Measurements from ENCODE around the gene BRCC3.
"Not testable (repeated sequence)": the region's sequence is repeated elsewhere in the genome, so short reads cannot be mapped to it uniquely, and the experiment has no call there.

BRCC3 gene

DNA sequence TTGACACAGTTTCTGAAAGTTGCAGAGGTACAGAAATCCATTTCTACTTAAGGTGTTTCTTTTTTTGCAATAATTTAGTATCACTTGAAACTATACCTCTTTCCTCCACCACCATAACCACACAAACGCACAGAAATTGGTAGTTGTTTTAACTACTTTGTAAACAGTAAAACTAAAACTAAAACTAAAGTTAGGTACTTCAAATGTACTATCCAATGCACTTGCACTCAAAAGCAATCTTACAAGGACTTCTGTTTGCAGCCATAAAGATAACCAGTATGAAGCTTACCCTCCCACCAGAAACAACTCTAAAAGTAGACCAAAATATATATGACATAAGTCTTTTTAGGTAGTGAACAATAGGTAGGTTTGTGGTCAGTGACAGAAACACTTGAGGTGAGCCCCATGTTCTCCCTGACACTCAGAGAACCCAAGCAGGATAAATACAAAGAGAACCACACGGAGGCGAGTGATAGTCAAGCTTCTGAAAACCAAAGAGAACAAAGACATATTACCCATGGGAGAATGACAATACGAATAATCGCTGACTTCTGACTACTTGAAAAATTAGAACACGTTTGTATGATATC is 72.7 kb downstream of the BRCC3 start:
- H3K36me3 ChIP-seq (ENCODE audit: control insufficient read depth, insufficient read depth, low read length) = no peaks in the 10 kb centered on the region
- no peak overlapping the region for H3K27ac ChIP-seq (ENCODE audit: low read depth, low read length, severe bottlenecking)
- H3K4me1 ChIP-seq (ENCODE audit: control insufficient read depth, insufficient read depth, low read length, poor library complexity, severe bottlenecking) = no peaks in the 10 kb centered on the region
- WGBS, 2 experiments (ENCODE audit: insufficient coverage in 2 of 2) = 88 to 100% methylated on average over 2 to 4 of the region's 6 CpGs
- H3K9me3 ChIP-seq (ENCODE audit: control insufficient read depth, low read length) = no peaks in the 10 kb centered on the region
- no peak overlapping the region for H3K4me3 ChIP-seq (ENCODE audit: extremely low read depth, insufficient read depth, low read length, poor library complexity, severe bottlenecking)

DNA sequence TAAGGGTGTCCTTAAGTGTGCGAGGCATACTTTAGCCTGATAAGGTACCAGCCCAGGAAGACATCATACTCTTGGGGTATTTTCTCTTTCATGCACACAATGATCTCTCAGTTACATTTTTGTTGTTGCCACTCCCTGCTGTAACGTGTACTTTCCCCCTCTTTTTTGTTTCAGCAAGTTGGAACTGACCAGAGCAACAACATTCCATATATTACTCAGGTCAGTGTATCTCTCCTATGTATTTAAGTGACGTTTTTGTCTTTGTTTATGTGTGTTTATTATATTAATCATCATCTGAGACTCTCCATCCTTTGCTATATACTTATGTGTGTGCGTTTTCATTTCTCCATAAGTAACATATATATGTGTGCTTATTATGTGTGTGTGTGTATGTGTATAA is 73.6 kb downstream of the BRCC3 start:
- 60% methylated on average over 1 of the region's 4 CpGs; no CpG with 5 or more reads in 1 of the 2 experiments for WGBS, 2 experiments (ENCODE audit: insufficient coverage in 2 of 2)
- H3K9me3 ChIP-seq (ENCODE audit: control insufficient read depth, low read length) = no peaks in the 10 kb centered on the region
- H3K4me1 ChIP-seq (ENCODE audit: control insufficient read depth, insufficient read depth, low read length, poor library complexity, severe bottlenecking) = no peaks in the 10 kb centered on the region
- no peak overlapping the region for H3K27ac ChIP-seq (ENCODE audit: low read depth, low read length, severe bottlenecking)
- H3K36me3 ChIP-seq (ENCODE audit: control insufficient read depth, insufficient read depth, low read length) = no peaks in the 10 kb centered on the region
- no peak overlapping the region for H3K4me3 ChIP-seq (ENCODE audit: extremely low read depth, insufficient read depth, low read length, poor library complexity, severe bottlenecking)

DNA sequence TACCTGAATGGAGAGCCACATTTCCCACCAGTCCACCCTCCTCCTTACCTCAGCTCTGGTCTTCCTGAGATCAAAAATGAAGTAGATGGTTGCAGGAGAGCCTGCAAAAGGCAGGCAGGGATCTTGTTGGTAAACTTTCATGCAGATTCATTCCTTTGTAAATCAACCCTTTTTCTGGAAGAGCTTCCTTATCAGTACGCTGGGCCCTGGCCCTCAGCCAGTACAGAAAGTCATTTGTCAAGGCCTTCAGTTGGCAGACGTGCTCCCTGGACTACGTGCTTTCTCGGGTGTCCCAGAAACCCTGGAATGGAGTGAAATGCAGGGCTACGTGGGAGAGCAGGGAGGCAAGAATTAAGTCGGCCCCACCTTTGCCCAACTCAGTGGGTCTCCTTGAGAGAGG is 76.3 kb downstream of the BRCC3 start:
- not testable (repeated sequence) for H3K36me3 ChIP-seq (ENCODE audit: control insufficient read depth, insufficient read depth, low read length); H3K9me3 ChIP-seq (ENCODE audit: control insufficient read depth, low read length); H3K4me3 ChIP-seq (ENCODE audit: extremely low read depth, insufficient read depth, low read length, poor library complexity, severe bottlenecking); H3K27ac ChIP-seq (ENCODE audit: low read depth, low read length, severe bottlenecking); H3K4me1 ChIP-seq (ENCODE audit: control insufficient read depth, insufficient read depth, low read length, poor library complexity, severe bottlenecking)
- WGBS, 2 experiments (ENCODE audit: insufficient coverage in 2 of 2) = no CpG with 5 or more reads among the region's 6 CpGs

DNA sequence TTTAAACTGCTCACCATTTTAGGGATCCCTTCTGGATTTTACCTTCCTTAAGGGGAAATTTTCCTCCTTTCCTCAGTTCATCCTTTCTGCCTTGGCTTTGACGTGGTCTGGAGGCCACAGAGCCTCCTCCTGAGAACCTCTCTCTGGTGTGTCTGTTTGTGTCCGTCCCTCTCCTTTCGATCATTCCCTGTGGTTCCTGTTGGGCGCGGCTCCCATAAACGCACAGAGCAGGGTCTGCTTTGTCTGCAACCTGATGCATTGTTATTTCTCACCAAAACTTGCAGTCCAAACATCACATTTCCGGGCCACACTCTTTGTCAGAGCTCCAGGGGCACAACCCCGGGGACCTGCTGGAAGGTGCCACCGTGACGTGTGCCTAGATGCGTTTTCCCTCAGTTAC is 76.9 kb downstream of the BRCC3 start:
- not testable (repeated sequence) for H3K36me3 ChIP-seq (ENCODE audit: control insufficient read depth, insufficient read depth, low read length); H3K27ac ChIP-seq (ENCODE audit: low read depth, low read length, severe bottlenecking)
- no CpG with 5 or more reads among the region's 11 CpGs for WGBS, 2 experiments (ENCODE audit: insufficient coverage in 2 of 2)

DNA sequence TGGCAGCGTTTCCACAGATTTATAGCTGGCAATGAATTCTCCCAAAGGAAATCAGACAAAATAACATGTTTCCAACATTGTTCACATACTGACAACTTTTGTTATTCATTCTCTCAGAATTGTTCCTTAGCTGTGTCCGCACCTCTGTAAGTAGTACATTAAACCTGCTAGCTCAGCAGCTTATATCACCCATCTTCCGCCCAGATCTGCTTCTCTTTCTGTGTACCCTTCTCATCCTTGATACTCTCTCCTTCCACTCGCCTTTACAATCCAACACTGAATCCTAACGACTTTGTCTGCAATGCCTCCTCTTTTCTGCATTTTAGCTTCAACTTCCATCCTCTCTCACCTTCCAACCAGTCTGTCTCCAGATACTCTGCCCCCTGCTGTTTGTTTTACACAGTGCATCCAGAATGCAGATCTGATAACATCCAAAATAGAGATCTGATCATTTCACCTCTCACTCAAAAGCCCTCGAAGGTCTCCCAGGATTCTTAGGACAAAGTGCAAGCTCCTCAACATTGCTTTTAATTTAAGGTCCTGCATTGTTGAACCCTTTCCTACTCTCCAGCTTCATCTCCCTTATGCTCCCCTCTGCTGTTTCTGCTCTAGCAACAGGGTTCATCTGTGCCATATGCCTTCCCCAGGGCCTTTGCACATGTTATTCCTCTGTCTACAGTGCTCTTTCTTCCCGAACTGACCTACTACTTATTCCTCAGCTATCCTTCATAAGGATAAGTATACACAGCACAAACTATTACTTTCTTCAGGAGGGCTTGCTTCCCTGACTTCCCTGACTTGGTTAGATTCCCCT is 77.6 kb downstream of the BRCC3 start:
- Histone ChIP-seq H3K27ac (ENCODE audit: low read depth, low read length, severe bottlenecking) (no peak overlapping the region), H3K36me3 (ENCODE audit: control insufficient read depth, insufficient read depth, low read length) (no peaks in the 10 kb centered on the region), H3K4me1 (ENCODE audit: control insufficient read depth, insufficient read depth, low read length, poor library complexity, severe bottlenecking) (no peaks in the 10 kb centered on the region), H3K9me3 (ENCODE audit: control insufficient read depth, low read length) (no peaks in the 10 kb centered on the region), H3K4me3 (ENCODE audit: extremely low read depth, insufficient read depth, low read length, poor library complexity, severe bottlenecking) (no peak overlapping the region)
- 63 to 83% methylated on average over 3 to 6 of the region's 7 CpGs for WGBS, 2 experiments (ENCODE audit: insufficient coverage in 2 of 2)

More for the DNA sequence above, 76.9 kb downstream of the BRCC3 start:
- not testable (repeated sequence) for H3K4me3 ChIP-seq (ENCODE audit: extremely low read depth, insufficient read depth, low read length, poor library complexity, severe bottlenecking); H3K9me3 ChIP-seq (ENCODE audit: control insufficient read depth, low read length); H3K4me1 ChIP-seq (ENCODE audit: control insufficient read depth, insufficient read depth, low read length, poor library complexity, severe bottlenecking)

DNA sequence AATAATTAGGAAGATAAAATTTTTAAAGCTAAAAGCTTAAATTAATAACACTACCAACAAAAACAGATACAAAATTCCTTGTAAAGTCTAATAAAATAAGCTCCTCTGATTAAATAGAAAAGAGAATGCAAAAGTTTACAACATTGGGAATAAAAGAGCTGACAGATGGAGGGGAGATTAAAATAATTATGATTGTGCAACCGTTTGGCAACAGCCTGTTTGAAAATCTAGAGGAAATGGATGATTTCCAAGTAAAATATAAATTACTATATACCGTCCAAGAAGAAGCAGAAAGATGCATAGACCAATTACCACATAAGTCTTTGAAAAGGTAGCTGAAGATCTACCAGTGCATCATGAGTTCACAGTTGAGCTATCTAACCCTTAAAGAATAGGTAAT is 98.6 kb downstream of the BRCC3 start:
- no peak overlapping the region for H3K27ac ChIP-seq (ENCODE audit: low read depth, low read length, severe bottlenecking)
- H3K36me3 ChIP-seq (ENCODE audit: control insufficient read depth, insufficient read depth, low read length) = no peaks in the 10 kb centered on the region
- no CpG with 5 or more reads among the region's 2 CpGs for WGBS, 2 experiments (ENCODE audit: insufficient coverage in 2 of 2)

More for the DNA sequence above, 98.6 kb downstream of the BRCC3 start:
- no peak overlapping the region for H3K4me3 ChIP-seq (ENCODE audit: extremely low read depth, insufficient read depth, low read length, poor library complexity, severe bottlenecking)
- H3K9me3 ChIP-seq (ENCODE audit: control insufficient read depth, low read length) = no peaks in the 10 kb centered on the region
- no peaks in the 10 kb centered on the region for H3K4me1 ChIP-seq (ENCODE audit: control insufficient read depth, insufficient read depth, low read length, poor library complexity, severe bottlenecking)

Data from mesodermal cell (in vitro differentiated cells).